H7 (cell line): Measurements from ENCODE around the gene CEBPB. TPM values are rescaled to one million over a fixed set of nuclear protein-coding genes. Genes with fewer than 3 reads are reported as not detected.

Experiments
- DNase-seq: peaks from one replicate; pipeline ENCODE4 v3.0.0; 2012
- H3K27me3 ChIP-seq: 2 replicates; pipeline ENCODE4 v1.6.0; 2011; ENCODE audit warnings: mild to moderate bottlenecking, low read length; ENCODE audit not compliant: control insufficient read depth, insufficient read depth
- H3K36me3 ChIP-seq: replicated peaks from 2 replicates; pipeline ENCODE4 v1.5.1; 2011; ENCODE audit warnings: low read length; ENCODE audit not compliant: control insufficient read depth, insufficient read depth
- H3K4me3 ChIP-seq: 2 replicates; pipeline ENCODE4 v1.5.1; 2011; ENCODE audit warnings: low read depth, mild to moderate bottlenecking, control low read depth, low read length, moderate library complexity; ENCODE audit not compliant: insufficient read depth
- total RNA-seq: library from RNA; depleted of rRNA; stranded (reverse); fragments of >200 nt; shearing (Covaris generic); gene quantifications from 2 replicates; pipeline ENCODE4 v1.2.3, GENCODE V29; 2014

CEBPB gene
- total RNA-seq, 1 experiment from 2014 or later = 23.5 TPM

DNA sequence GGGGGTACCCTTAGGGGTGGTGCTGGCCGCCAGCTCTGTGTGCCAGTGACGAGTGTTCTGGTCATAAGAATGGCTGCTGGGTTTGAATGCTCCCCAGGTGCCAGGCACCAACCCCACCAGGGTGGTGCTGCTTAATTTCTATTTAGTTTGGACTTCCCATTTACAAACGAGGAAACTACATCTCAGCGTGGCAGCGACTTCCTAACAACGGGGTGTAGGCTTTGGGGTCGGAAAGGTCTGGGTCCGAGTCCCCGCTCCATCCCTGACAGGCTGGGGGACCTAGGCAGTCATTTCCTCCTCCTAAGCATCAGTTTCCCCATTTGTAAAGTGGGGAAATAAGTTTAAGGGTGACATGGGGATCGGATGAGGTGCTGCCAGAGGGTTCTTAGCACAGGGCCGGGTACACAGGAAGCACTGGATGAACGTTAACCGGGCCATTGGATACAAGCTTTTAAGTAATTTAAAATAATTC lies 30.3 kb downstream of the CEBPB start:
- Histone ChIP-seq H3K4me3 (no peak overlapping the region), H3K27me3 (no peaks in the 10 kb centered on the region), H3K36me3 (no peaks in the 10 kb centered on the region)
- DNase-seq = no peak

GRCh38 chr20:50221501-50222308 lies 31.1 kb downstream of the CEBPB start:
- DNase-seq = no peak
- Histone ChIP-seq H3K27me3 (no peaks in the 10 kb centered on the region), H3K4me3 (no peak overlapping the region), H3K36me3 (no peaks in the 10 kb centered on the region)

DNA sequence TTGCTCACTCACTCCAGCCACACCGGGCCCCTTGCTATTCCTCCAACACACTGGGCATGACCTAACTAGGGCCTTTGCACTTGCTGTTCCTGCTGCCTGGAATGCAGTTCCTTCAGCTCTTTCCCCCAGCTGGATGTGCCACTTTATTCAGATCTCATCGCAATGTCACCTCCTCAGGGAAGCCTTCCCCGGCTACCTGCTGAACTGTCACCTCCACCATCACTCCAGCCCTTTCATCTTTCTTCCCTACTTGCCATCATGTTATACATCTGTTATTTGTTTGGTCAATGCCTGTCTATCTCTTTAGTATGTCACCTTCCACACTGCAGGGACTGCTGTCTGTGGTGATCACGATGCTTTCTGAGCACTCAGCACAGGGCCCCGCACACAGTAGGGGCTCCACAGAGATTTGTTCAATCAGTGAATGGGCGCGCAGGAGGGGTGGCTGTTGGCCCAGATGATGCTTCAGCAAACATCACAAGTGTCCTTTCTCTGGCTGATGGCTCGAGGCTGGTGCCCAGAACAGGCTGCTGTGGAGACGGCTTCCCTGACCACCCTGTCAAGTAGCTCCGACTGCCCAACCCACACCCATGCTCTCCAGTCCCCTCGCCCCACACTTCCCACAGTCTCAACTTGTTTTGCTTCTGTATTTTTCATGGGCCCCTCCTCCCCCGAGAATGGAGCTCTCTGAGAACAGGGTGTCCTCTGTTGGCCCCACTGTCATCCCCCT lies 31.8 kb downstream of the CEBPB start:
- H3K36me3 ChIP-seq = no peaks in the 10 kb centered on the region
- no peaks in the 10 kb centered on the region for H3K27me3 ChIP-seq
- no peak for DNase-seq
- no peak overlapping the region for H3K4me3 ChIP-seq

GRCh38 chr20:50223039-50224005 lies 32.7 kb downstream of the CEBPB start:
- DNase-seq = no peak
- H3K4me3 ChIP-seq = no peak overlapping the region
- no peaks in the 10 kb centered on the region for H3K27me3 ChIP-seq
- H3K36me3 ChIP-seq = no peaks in the 10 kb centered on the region

- no peaks in the 10 kb centered on the region for H3K27me3 ChIP-seq
- no peak overlapping the region for H3K4me3 ChIP-seq
- no peaks in the 10 kb centered on the region for H3K36me3 ChIP-seq
- no peak for DNase-seq
These were observed 33.4 kb downstream of the CEBPB start for GRCh38 chr20:50224052-50224451.

DNA sequence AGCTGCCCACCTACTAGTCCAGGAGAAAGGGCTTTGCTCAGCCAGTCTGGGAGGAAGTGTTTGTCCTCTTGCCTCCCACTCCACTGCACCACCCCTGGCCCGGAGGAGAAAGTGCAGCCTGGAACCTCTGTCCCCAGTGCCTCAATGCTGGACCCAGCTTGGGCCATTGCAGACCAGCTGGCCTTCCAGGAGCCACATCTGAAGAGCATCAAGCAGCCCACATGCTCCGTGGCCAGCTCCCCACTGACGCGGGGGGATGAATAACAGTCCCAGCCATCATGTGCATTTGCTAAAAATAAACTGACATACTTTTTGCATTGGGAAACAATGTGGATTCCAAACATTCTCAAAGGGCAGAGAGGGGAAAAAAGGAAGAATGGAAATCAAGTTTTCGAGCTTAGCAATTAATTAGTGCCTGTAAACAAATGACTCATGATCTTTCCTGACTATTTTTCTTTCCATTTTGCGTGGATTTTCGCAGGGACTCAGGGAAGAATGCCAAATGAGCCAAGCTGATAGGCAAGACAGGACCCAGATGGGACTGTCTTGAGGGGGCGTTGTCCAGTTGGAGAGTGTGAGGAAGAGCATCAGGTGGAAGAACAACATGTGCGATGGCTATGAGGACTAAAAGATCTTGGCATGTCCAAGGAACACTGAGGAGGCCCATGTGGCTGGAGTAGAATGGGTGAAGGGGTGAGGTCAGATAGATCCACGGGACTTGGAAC lies 34.1 kb downstream of the CEBPB start:
- peak; percentile 75 for DNase-seq
- Histone ChIP-seq H3K36me3 (no peaks in the 10 kb centered on the region), H3K27me3 (no peaks in the 10 kb centered on the region), H3K4me3 (no peak overlapping the region)

DNA sequence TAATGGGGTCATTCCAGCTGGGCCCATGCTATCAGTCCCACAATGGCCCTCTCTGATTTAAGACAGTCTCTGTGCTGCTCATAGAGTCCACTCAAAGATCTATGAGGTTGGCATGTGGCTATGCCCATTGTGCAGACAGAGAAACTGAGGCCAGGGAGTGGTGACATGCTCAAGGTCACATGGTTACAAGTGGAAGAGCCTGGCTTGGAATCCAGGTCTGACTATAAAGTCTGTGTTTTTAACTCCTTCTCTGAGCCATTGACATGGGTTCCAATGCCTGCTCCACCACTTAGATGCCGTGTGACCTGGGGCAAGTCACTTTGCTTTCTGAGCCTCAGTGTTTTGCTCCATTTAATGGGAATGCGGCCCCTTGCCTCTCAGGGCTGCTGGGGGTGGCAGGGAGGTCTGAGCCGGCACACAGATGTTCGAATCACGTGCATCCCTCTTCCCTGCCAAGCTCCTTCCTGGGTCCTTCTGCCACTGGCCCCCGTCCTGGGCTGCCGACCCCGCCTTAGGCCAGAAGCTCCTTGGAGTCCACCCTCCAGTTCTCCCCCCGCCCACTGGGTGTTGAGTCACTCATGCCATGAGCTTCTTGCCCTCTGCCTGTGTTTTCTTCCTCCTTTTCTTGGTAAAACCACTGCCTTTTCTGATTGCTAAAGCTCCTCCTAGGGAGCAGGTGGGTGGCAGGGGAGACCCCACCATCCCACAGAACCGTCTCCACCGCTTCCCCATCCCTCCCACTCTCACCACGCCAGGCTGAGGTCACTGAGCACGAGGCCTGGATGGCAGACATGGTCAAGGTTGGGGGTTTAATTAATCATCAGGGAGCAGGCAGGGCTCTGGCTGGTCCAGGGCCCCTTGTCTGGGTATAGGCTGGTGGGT lies 35.7 kb downstream of the CEBPB start:
- no peak for DNase-seq
- no peaks in the 10 kb centered on the region for H3K36me3 ChIP-seq
- H3K27me3 ChIP-seq = no peaks in the 10 kb centered on the region
- no peak overlapping the region for H3K4me3 ChIP-seq

DNA sequence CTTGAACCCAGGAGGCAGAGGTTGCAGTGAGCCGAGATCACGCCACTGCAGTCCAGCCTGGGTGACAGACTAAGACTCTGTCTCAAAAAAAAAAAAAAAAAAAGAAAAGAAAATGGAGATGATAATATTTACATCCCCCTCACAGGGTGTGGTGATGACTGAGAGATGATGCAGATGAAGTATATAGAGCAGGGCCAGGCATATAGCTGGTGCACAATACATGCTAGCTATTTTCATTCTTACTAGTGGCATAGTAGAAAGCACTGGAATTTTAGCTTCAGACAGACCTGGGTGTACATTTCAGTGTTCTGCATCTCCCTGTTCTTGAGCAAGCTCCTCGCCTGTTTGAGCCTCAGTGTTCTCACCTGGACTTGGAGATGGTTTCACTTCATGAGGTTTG lies 36.9 kb downstream of the CEBPB start:
- no peaks in the 10 kb centered on the region for H3K36me3 ChIP-seq
- no peaks in the 10 kb centered on the region for H3K27me3 ChIP-seq
- no peak for DNase-seq
- H3K4me3 ChIP-seq = no peak overlapping the region

GRCh38 chr20:50229156-50229607 lies 38.6 kb downstream of the CEBPB start:
- no peak overlapping the region for H3K4me3 ChIP-seq
- no peaks in the 10 kb centered on the region for H3K27me3 ChIP-seq
- no peaks in the 10 kb centered on the region for H3K36me3 ChIP-seq
- DNase-seq = no peak

- DNase-seq = no peak
- Histone ChIP-seq H3K4me3 (no peak overlapping the region), H3K36me3 (no peaks in the 10 kb centered on the region)
These were observed 39.6 kb downstream of the CEBPB start for GRCh38 chr20:50230184-50230583.

DNA sequence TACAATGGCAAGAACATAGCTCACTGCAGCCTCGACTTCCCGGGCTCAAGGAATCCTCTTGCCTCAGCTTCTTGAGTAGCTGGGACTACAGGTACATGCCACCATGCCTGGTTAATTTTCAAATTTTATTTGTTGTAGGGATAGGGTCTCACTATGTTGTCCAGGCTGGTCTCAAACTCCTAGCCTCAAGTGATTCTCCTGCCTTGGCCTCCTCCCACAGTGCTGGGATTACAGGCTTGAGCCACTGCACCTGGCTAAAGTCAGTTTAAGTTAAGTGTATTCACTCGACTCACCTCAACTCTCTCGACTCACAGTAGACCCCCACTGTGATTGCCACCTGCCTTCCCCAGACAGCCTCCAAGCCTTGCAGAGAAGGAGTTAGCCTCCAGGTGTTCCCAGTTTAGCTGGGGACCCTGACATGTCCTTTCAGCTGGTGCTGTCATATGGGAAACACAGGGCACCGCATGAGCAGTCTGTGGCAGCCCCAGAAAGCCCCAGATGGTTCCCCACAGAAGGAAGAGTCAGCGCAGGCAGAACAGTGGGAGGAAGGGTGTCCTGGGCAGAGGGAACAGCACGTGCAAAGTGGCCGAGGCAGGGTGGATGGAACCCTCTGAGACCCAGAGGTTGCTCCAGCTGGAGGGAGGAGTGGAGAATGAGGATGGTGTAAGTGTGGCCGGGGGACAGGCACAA lies 40.4 kb downstream of the CEBPB start:
- no peak overlapping the region for H3K4me3 ChIP-seq
- no peak for DNase-seq
- no peaks in the 10 kb centered on the region for H3K36me3 ChIP-seq
- no peaks in the 10 kb centered on the region for H3K27me3 ChIP-seq

More at GRCh38 chr20:50230184-50230583, 39.6 kb downstream of the CEBPB start:
- no peaks in the 10 kb centered on the region for H3K27me3 ChIP-seq

DNA sequence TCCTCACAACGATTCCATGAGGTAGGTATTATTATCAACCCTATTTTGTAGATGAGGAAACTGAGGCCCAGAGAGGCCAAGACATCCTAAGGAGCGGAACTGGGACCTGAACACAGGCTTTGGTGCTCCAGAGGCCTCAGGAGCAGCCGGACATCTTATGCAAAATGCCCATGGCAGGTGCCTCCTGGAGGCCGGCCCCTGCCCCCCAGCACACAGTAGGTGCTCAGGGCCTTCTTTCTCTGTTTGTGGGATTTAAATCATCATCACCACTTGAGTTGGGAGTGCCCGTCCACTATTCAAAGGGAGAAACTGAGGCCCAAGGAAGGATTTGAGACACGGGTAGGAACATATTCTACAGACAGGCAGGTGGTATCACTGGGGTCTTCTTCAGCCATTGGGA lies 41.2 kb downstream of the CEBPB start:
- Histone ChIP-seq H3K4me3 (no peak overlapping the region), H3K36me3 (no peaks in the 10 kb centered on the region), H3K27me3 (no peaks in the 10 kb centered on the region)
- no peak for DNase-seq
